MM.1S (cell line): ENCODE data around the gene FETUB.
"Not testable (repeated sequence)": the region's sequence is repeated elsewhere in the genome, so short reads cannot be mapped to it uniquely, and the experiment has no call there.

ENCODE experiments used
- DNase-seq: peaks from one replicate; pipeline ENCODE4 v3.0.0-alpha.2; 2015
- H2AFZ ChIP-seq: fragments of 300-600 bp; sonication (generic); 2 replicates; pipeline ENCODE4 v1.6.0; 2016; ENCODE audit warnings: antibody characterized with exemption, low read length
- H3F3A ChIP-seq: fragments of 300-600 bp; sonication (generic); 2 replicates; pipeline ENCODE4 v1.6.1; 2016; ENCODE audit warnings: mild to moderate bottlenecking, antibody characterized with exemption, low read length, moderate library complexity, mixed read lengths; ENCODE audit not compliant: insufficient read depth
- H3K27ac ChIP-seq: fragments of 300-600 bp; sonication (generic); 2 replicates; pipeline ENCODE4 v1.5.1; 2016; ENCODE audit warnings: mild to moderate bottlenecking, low read length
- H3K27me3 ChIP-seq: fragments of 300-600 bp; sonication (generic); replicated peaks from 2 replicates; pipeline ENCODE4 v1.6.0; 2016; ENCODE audit warnings: low read length; ENCODE audit not compliant: insufficient read depth
- H3K36me3 ChIP-seq: fragments of 300-600 bp; sonication (generic); replicated peaks from 2 replicates; pipeline ENCODE4 v1.6.1; 2016; ENCODE audit warnings: mild to moderate bottlenecking, low read length, mixed read lengths; ENCODE audit not compliant: insufficient read depth
- H3K4me1 ChIP-seq: fragments of 300-600 bp; sonication (generic); 2 replicates; pipeline ENCODE4 v1.6.1; 2016; ENCODE audit warnings: low read length, mixed read lengths
- H3K4me2 ChIP-seq: fragments of 300-600 bp; sonication (generic); 2 replicates; pipeline ENCODE4 v1.6.0; 2016; ENCODE audit warnings: low read depth, low read length
- H3K4me3 ChIP-seq: fragments of 300-600 bp; sonication (generic); 2 replicates; pipeline ENCODE4 v1.5.1; 2016; ENCODE audit warnings: low read length, mixed read lengths
- H3K79me2 ChIP-seq: fragments of 300-600 bp; sonication (generic); 2 replicates; pipeline ENCODE4 v1.6.1; 2016; ENCODE audit warnings: mixed run types, low read length, mixed read lengths
- H3K9ac ChIP-seq: fragments of 300-600 bp; sonication (generic); 2 replicates; pipeline ENCODE4 v1.6.1; 2016; ENCODE audit warnings: low read length, mixed read lengths
- H3K9me2 ChIP-seq: fragments of 300-600 bp; sonication (generic); replicated peaks from 2 replicates; pipeline ENCODE4 v1.6.1; 2016; ENCODE audit warnings: mild to moderate bottlenecking, low read length, mixed read lengths; ENCODE audit not compliant: insufficient read depth
- H3K9me3 ChIP-seq: fragments of 300-600 bp; sonication (generic); replicated peaks from 2 replicates; pipeline ENCODE4 v1.6.1; 2016; ENCODE audit warnings: mild to moderate bottlenecking, low read length, mixed read lengths; ENCODE audit not compliant: insufficient read depth
- H4K20me1 ChIP-seq: fragments of 300-600 bp; sonication (generic); 2 replicates; pipeline ENCODE4 v1.6.1; 2016; ENCODE audit warnings: mild to moderate bottlenecking, low read length, moderate library complexity, mixed read lengths; ENCODE audit not compliant: insufficient read depth
- CTCF ChIP-seq: fragments of 300-600 bp; sonication (generic); IDR thresholded peaks from 2 replicates; pipeline ENCODE4 v1.5.1; 2016; ENCODE audit warnings: antibody characterized with exemption, low read length, mixed read lengths
- EZH2 ChIP-seq: fragments of 300-600 bp; sonication (generic); optimal IDR thresholded peaks from 2 replicates; pipeline ENCODE3; 2017; ENCODE audit warnings: low read depth, mild to moderate bottlenecking, antibody characterized with exemption, low read length, mixed read lengths
- EZH2phosphoT487 ChIP-seq: fragments of 300-600 bp; sonication (generic); IDR thresholded peaks from 2 replicates; pipeline ENCODE4 v1.6.1; 2018; ENCODE audit warnings: antibody characterized with exemption, low read length

The FETUB gene

GRCh38 chr3:186679151-186679550 lies 39.0 kb downstream of the FETUB start:
- Histone ChIP-seq H3K9me2 (no peaks in the 10 kb centered on the region), H3K36me3 (no peaks in the 10 kb centered on the region), H3K27ac (no peak overlapping the region), H3K4me1 (no peaks in the 10 kb centered on the region), H3K9ac (no peak overlapping the region), H3K4me2 (no peak overlapping the region), H4K20me1 (no peaks in the 10 kb centered on the region), H2AFZ (no peak overlapping the region), H3F3A (no peaks in the 10 kb centered on the region), H3K4me3 (no peak overlapping the region), H3K79me2 (no peaks in the 10 kb centered on the region), H3K9me3 (no peaks in the 10 kb centered on the region), H3K27me3 (no peaks in the 10 kb centered on the region)
- no peak for DNase-seq
- TF ChIP-seq EZH2phosphoT487 = no peak
- TF ChIP-seq CTCF = no peak
- TF ChIP-seq EZH2 = no peak

- Histone ChIP-seq H2AFZ (no peak overlapping the region), H3K27me3 (no peaks in the 10 kb centered on the region), H3K9ac (no peak overlapping the region), H3K79me2 (no peaks in the 10 kb centered on the region), H3F3A (no peaks in the 10 kb centered on the region), H3K27ac (no peak overlapping the region), H3K4me3 (no peak overlapping the region), H3K9me2 (no peaks in the 10 kb centered on the region), H4K20me1 (no peaks in the 10 kb centered on the region), H3K4me1 (no peaks in the 10 kb centered on the region), H3K4me2 (no peak overlapping the region), H3K36me3 (no peaks in the 10 kb centered on the region), H3K9me3 (no peaks in the 10 kb centered on the region)
- DNase-seq = no peak
- TF ChIP-seq EZH2 (no peak), CTCF (no peak), EZH2phosphoT487 (no peak)
Observed at GRCh38 chr3:186680869-186681268, 40.7 kb downstream of the FETUB start.

- no peak for DNase-seq
- Histone ChIP-seq H3F3A (no peaks in the 10 kb centered on the region), H2AFZ (no peak overlapping the region), H3K27ac (no peak overlapping the region), H3K9me3 (no peaks in the 10 kb centered on the region), H3K79me2 (no peaks in the 10 kb centered on the region), H3K27me3 (no peaks in the 10 kb centered on the region), H3K4me2 (no peak overlapping the region), H3K9ac (no peak overlapping the region), H3K4me3 (no peak overlapping the region), H3K9me2 (no peaks in the 10 kb centered on the region), H4K20me1 (no peaks in the 10 kb centered on the region), H3K36me3 (no peaks in the 10 kb centered on the region), H3K4me1 (no peaks in the 10 kb centered on the region)
- TF ChIP-seq EZH2phosphoT487 = no peak
Observed at GRCh38 chr3:186682812-186683211, 42.6 kb downstream of the FETUB start.

- no peaks in the 10 kb centered on the region for H3F3A ChIP-seq
- H3K4me3 ChIP-seq = no peak overlapping the region
- DNase-seq = no peak
- TF ChIP-seq CTCF (no peak), EZH2 (no peak), EZH2phosphoT487 (no peak)
- H3K4me2 ChIP-seq = no peak overlapping the region
- no peaks in the 10 kb centered on the region for H3K36me3 ChIP-seq
- no peaks in the 10 kb centered on the region for H3K9me3 ChIP-seq
- H2AFZ ChIP-seq = no peak overlapping the region
- H3K9me2 ChIP-seq = no peaks in the 10 kb centered on the region
- H3K27ac ChIP-seq = no peak overlapping the region
- H3K9ac ChIP-seq = no peak overlapping the region
- no peaks in the 10 kb centered on the region for H3K4me1 ChIP-seq
- H3K79me2 ChIP-seq = no peaks in the 10 kb centered on the region
- no peaks in the 10 kb centered on the region for H3K27me3 ChIP-seq
- no peaks in the 10 kb centered on the region for H4K20me1 ChIP-seq
Observed at GRCh38 chr3:186683979-186684378, 43.8 kb downstream of the FETUB start.

DNA sequence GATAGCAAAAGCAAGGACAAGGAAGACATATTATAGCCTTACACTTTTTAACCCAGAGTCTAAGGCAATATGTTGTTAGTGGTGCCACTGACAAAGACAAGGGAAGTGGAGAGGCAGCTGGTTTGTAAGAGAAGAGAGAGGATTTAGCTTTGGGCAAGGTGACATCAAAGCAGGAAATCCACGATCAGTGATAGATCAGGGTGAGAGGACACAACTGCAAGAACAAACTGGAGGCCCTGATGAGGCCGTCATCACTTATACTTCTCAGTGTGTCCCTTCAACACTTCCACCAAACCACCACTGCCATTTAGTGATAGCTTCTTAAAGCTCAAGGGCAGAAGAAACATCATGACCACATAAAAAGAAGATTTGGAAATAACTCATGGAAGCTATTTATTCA lies 46.3 kb downstream of the FETUB start:
- H3K9me3 ChIP-seq, H4K20me1 ChIP-seq, H3K79me2 ChIP-seq, H2AFZ ChIP-seq, H3K36me3 ChIP-seq, H3K4me2 ChIP-seq, H3K9me2 ChIP-seq, H3K4me1 ChIP-seq, H3F3A ChIP-seq, H3K27me3 ChIP-seq, DNase-seq, H3K9ac ChIP-seq, H3K4me3 ChIP-seq, H3K27ac ChIP-seq: not testable (repeated sequence)
